Breast epithelium (tissue), 3 donors: Measurements from ENCODE around the gene PRIM2.
"Not testable (repeated sequence)": the region's sequence is repeated elsewhere in the genome, so short reads cannot be mapped to it uniquely, and the experiment has no call there.

ENCODE experiments used
- CTCF ChIP-seq, 3 donors: fragments of 450-650 bp; IDR thresholded peaks; one replicate each; pipeline ENCODE4 v1.5.1; 2016 to 2017; ENCODE audit warnings: antibody characterized with exemption in 3 of 3, mild to moderate bottlenecking in 3 of 3, moderate library complexity in 3 of 3
- POLR2A ChIP-seq: fragments of 450-650 bp; IDR thresholded peaks from one replicate; pipeline ENCODE4 v1.6.1; 2016; ENCODE audit warnings: antibody characterized with exemption, mild to moderate bottlenecking, moderate library complexity

GRCh38 chr6:57601105-57601504 lies 283.7 kb downstream of the PRIM2 start:
- TF ChIP-seq CTCF (IDR thresholded peaks at IDR 0.05); POLR2A: not testable (repeated sequence)
